HUES48 (cell line): ENCODE results near the gene MED25.

Source experiments
- H3K27ac ChIP-seq: one replicate; pipeline ENCODE4 v1.7.0; 2013; ENCODE audit warnings: low read depth, low read length, inconsistent platforms
- H3K27me3 ChIP-seq: 2 replicates; pipeline ENCODE4 v1.6.1; 2013; ENCODE audit warnings: mild to moderate bottlenecking, low read length; ENCODE audit not compliant: control insufficient read depth, insufficient read depth
- H3K36me3 ChIP-seq: 2 replicates; pipeline ENCODE4 v1.6.1; 2013; ENCODE audit warnings: low read length; ENCODE audit not compliant: control insufficient read depth, insufficient read depth
- H3K4me1 ChIP-seq: 2 replicates; pipeline ENCODE4 v1.6.1; 2013; ENCODE audit warnings: mild to moderate bottlenecking, low read length; ENCODE audit not compliant: control insufficient read depth, insufficient read depth
- H3K4me3 ChIP-seq: 2 replicates; pipeline ENCODE4 v1.5.1; 2013; ENCODE audit warnings: mild to moderate bottlenecking, low read depth, low read length
- H3K9ac ChIP-seq: 2 replicates; pipeline ENCODE4 v1.6.1; 2013; ENCODE audit warnings: mild to moderate bottlenecking, low read depth, low read length, moderate library complexity
- H3K9me3 ChIP-seq: 2 replicates; pipeline ENCODE4 v1.6.1; 2013; ENCODE audit warnings: low read length; ENCODE audit not compliant: control insufficient read depth, insufficient read depth

MED25 gene

GRCh38 chr19:49859682-49860335, 41.7 kb downstream of the MED25 start:
- peaks cover 91% of the 10 kb centered on the region for H3K36me3 ChIP-seq
- peak overlapping the region; percentile 28 for H3K27ac ChIP-seq

GRCh38 chr19:49860336-49861102, 42.4 kb downstream of the MED25 start:
- Histone ChIP-seq H3K4me1 (peaks cover 5% of the 10 kb centered on the region), H3K27ac (peak overlapping the region; percentile 28), H3K4me3 (no peak overlapping the region), H3K36me3 (peaks cover 88% of the 10 kb centered on the region), H3K9me3 (no peaks in the 10 kb centered on the region), H3K9ac (no peak overlapping the region), H3K27me3 (no peaks in the 10 kb centered on the region)

More at GRCh38 chr19:49859682-49860335, 41.7 kb downstream of the MED25 start:
- Histone ChIP-seq H3K27me3 (no peaks in the 10 kb centered on the region), H3K4me3 (no peak overlapping the region), H3K9ac (no peak overlapping the region), H3K4me1 (peaks cover 5% of the 10 kb centered on the region; the same call in 1 of the 2 replicates), H3K9me3 (no peaks in the 10 kb centered on the region)

- Histone ChIP-seq H3K36me3 (peaks cover 83% of the 10 kb centered on the region), H3K4me3 (no peak overlapping the region), H3K4me1 (peaks cover 9% of the 10 kb centered on the region), H3K9ac (no peak overlapping the region), H3K9me3 (no peaks in the 10 kb centered on the region), H3K27ac (peak overlapping the region; percentile 28), H3K27me3 (no peaks in the 10 kb centered on the region)
Observed at GRCh38 chr19:49861107-49861506, 43.0 kb downstream of the MED25 start.

GRCh38 chr19:49861541-49862378, 43.7 kb downstream of the MED25 start:
- Histone ChIP-seq H3K27me3 (no peaks in the 10 kb centered on the region), H3K27ac (no peak overlapping the region), H3K36me3 (peaks cover 76% of the 10 kb centered on the region), H3K4me3 (no peak overlapping the region), H3K4me1 (peaks cover 14% of the 10 kb centered on the region), H3K9me3 (no peaks in the 10 kb centered on the region), H3K9ac (no peak overlapping the region)

GRCh38 chr19:49862391-49863253, 44.5 kb downstream of the MED25 start:
- Histone ChIP-seq H3K9me3 (no peaks in the 10 kb centered on the region), H3K36me3 (peaks cover 67% of the 10 kb centered on the region), H3K27ac (no peak overlapping the region), H3K9ac (no peak overlapping the region), H3K4me1 (peaks cover 14% of the 10 kb centered on the region), H3K4me3 (no peak overlapping the region), H3K27me3 (no peaks in the 10 kb centered on the region)

GRCh38 chr19:49863254-49863934, 45.3 kb downstream of the MED25 start:
- H3K4me1 ChIP-seq, result peaks cover 14% of the 10 kb centered on the region
- no peak overlapping the region for H3K27ac ChIP-seq
- H3K9ac ChIP-seq, result no peak overlapping the region
- H3K36me3 ChIP-seq, result peaks cover 60% of the 10 kb centered on the region
- no peaks in the 10 kb centered on the region for H3K9me3 ChIP-seq
- H3K4me3 ChIP-seq, result no peak overlapping the region
- no peaks in the 10 kb centered on the region for H3K27me3 ChIP-seq

GRCh38 chr19:49863935-49864320, 45.8 kb downstream of the MED25 start:
- H3K27ac ChIP-seq, result no peak overlapping the region
- no peak overlapping the region for H3K4me3 ChIP-seq
- no peaks in the 10 kb centered on the region for H3K27me3 ChIP-seq
- H3K9me3 ChIP-seq, result no peaks in the 10 kb centered on the region
- peaks cover 54% of the 10 kb centered on the region for H3K36me3 ChIP-seq
- H3K9ac ChIP-seq, result no peak overlapping the region
- H3K4me1 ChIP-seq, result peaks cover 14% of the 10 kb centered on the region

GRCh38 chr19:49864890-49865289, 46.8 kb downstream of the MED25 start:
- H3K27me3 ChIP-seq, result no peaks in the 10 kb centered on the region
- H3K36me3 ChIP-seq, result peaks cover 47% of the 10 kb centered on the region
- H3K9me3 ChIP-seq, result no peaks in the 10 kb centered on the region
- peak overlapping the region; percentile 5 for H3K27ac ChIP-seq
- peaks cover 14% of the 10 kb centered on the region for H3K4me1 ChIP-seq
- no peak overlapping the region for H3K4me3 ChIP-seq
- H3K9ac ChIP-seq, result no peak overlapping the region

GRCh38 chr19:49866933-49867782, 49.1 kb downstream of the MED25 start, which contains the start of gene PNKP:
PNKP (minus strand) TSS chr19:49867576; CDS start chr19:49867204, 372 bp downstream.
- H3K4me3 ChIP-seq, result peak within 1 kb of the TSS; percentile 99
- peak within 1 kb of the TSS; percentile 96 for H3K27ac ChIP-seq
- peaks cover 33% of the 10 kb centered on the region for H3K36me3 ChIP-seq
- H3K27me3 ChIP-seq, result no peaks in the 10 kb centered on the region
- H3K9me3 ChIP-seq, result no peaks in the 10 kb centered on the region
- H3K4me1 ChIP-seq, result peaks cover 15% of the 10 kb centered on the region
- H3K9ac ChIP-seq, result peak within 1 kb of the TSS; percentile 84
